Renal pelvis (tissue), 4 donors: ENCODE results near the gene HLA-DOB. TPM values are rescaled to one million over a fixed set of nuclear protein-coding genes. Genes with fewer than 3 reads are reported as not detected.
"Not testable (repeated sequence)": the region's sequence is repeated elsewhere in the genome, so short reads cannot be mapped to it uniquely, and the experiment has no call there.

Experiments used
- DNase-seq: peaks from one replicate; pipeline ENCODE4 v3.0.0-alpha.2; 2013
- polyA plus RNA-seq, 3 donors: library from polyadenylated mRNA; unstranded; fragments of 120-200 nt; gene quantifications; one replicate each; pipeline ENCODE4 v1.2.1, GENCODE V29; 2013; ENCODE audit not compliant: insufficient read length in 3 of 3

The HLA-DOB gene
- polyA plus RNA-seq, 3 donors, result 0.17 to 0.31 (median 0.18) TPM

DNA sequence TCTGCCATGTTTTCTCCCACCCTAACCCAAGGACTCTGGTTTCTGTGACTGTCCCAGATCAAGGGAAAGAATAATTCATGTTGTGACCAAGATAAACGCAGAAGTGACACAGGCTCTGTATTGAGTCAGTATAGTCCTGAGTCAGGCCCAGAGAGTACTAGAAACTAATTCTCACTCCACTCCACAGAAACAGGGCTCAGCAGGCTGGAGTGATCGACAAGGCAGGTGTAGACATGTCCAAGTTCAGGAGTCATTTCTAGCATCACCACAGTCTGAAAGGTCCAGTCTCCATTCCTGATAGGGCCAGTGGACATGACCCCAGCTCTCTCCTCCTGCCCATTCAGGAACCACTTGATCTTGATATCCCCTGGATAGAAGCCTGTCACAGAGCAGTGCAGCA, 2.7 kb downstream of the HLA-DOB start:
- DNase-seq, result no peak

DNA sequence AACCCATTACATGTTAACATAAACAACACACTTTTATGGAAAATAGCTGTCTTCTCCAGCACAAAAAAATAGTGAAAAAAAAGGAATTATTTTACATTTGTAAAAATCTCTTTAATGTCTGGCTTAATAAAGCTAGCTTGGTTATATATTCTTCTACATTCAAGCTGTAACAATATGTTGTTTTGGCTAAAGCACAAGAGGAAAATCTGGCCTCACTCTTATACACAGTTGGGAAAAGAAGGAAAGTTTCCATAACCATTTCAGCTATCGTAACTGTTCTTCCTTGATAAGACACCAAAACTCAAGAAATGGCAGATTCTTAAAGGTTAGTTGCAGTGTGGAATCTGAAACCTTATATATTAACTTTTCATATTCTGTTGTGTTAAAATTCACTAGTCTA, 7.6 kb downstream of the HLA-DOB start:
- DNase-seq, result no peak

DNA sequence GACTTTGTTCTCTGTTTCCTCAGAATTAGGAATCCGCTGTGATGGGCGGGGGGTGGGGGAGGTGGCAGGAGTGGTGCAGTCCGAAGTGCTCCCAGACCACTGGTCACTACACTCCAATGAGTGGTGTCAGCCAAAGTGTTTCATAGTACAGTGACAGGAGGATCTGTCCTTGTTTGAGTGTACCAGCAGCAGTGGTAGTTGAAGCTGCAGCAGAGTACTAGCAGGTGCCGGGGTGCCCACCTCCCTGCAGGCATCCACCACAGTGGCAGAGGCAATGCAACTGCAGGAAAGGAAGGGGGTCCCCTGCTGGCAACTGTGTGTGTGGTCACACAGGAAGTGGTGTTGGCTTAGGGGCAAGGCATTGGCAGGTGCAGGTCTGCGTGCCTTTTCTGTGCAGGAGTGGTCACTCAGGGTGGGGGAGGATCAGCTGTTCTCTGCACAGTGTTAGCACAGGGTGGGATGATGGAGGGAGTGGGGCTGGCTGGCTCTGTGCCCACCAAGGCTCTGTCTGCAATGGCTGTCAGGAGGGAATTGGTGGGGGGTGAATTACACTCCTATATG, 9.7 kb downstream of the HLA-DOB start:
- no peak for DNase-seq

DNA sequence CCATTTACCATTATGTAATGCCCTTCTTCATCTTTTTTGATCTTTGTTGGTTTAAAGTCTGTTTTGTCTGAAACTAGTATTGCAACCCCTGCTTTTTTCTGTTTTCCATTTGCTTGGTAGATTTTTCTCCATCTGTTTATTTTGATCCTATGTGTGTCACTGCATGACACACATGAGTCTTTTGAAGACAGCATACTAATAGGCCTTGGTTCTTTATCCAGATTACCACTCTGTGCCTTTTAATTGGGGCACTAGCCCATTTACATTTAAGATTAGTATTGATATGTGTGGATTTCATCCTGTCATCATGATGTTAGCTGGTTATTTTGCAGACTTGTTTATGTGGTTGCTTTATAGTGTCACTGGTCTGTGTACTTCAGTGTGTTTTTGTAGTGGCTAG, 11.4 kb downstream of the HLA-DOB start:
- DNase-seq, result not testable (repeated sequence)

DNA sequence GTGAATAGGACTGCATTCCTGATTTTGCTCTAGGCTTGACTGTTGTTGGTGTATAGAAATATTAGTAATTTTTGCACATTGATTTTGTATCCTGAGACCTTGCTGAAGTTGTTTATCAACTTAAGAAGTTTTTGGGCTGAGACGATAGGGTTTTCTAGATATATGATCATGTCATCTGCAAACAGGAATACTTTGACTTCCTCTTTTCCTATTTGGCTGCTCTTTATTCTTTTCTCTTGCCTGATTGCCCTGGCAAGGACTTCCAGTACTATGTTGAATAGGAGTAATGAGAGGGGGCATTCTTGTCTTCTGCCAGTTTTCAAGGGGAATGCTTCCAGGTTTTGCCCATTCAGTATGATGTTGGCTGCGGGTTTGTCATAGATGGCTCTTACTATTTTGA, 13.4 kb downstream of the HLA-DOB start:
- no peak for DNase-seq

DNA sequence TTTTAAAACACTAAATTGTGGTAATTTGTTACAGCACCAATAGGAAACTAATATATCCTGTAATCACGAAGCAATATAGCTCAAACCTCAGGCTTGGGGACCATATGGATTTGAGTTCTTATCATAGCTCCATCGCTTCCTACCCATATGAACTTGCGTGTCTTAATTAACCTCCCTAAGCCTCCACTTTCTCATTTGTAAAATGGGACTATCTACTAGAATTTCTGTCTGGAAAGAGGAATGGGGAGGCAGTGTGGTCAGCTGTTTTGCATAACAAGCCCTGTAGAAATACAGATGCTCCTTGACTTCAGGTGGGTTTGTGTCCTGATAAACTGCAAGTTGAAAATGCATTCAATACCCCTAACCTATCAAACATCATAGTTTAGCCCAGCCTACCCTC, 17.1 kb downstream of the HLA-DOB start:
- no peak for DNase-seq

DNA sequence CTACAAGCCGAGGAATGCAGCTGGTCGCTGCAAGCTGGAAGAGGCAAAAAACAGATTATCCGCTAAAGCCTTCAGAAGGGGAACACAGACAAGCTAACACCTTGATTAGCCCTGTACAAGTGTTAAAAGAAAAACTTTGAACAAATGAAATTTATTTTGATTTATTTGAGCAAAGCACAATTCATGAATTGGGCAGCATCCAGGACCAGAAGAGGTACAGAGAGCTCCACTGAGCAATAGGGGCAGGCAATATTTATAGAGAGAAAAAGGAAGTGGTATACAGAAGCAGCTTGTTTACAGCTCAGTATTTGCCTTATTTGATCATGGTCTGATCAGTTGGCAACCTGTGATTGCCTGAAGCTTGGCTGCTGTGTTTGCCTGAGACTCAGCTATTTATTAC, 17.6 kb downstream of the HLA-DOB start:
- no peak for DNase-seq

DNA sequence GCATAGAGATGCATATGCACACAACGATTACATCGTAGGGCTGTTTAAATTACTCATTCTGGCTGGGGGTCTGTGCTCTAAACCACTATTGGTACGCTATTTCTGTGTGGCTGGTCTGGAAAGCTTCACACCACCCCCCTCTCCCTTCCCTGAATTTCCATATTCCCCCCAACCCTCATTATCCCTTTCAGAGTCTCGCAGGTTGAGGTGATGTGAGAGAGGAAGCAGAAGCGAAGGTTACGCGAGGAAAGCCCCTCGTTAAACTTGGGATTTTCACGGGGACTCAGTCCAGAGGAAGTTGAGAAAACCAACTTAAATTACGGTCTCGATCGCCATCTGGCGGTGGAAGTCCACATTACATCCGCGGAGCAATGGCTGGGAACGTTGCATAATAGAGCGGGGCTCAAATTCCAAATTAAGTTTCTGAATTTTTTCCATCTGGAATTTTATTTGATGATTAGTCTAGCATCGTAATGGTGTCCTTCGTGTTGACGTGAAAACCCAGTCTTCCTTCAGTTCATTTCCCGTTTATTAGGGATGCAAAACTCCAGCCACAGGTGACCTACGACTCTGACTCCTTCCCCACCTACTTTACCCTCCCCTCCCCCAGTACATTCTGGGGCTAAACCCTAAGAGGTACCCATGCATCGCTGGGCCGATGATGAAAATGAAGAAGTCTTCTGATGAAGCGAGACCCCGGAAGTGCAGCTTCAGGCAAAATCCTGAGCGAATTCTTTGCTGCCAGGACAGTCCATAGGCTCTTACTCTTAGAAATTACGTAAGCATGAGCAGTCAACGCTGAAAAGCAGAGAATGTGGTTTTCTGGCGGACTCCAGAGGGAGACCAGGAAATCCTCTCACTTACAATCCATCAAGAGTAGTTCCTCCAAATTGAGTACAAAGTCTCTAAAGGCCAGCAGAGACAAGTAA, 19.7 kb downstream of the HLA-DOB start:
- peak; percentile 70 for DNase-seq

DNA sequence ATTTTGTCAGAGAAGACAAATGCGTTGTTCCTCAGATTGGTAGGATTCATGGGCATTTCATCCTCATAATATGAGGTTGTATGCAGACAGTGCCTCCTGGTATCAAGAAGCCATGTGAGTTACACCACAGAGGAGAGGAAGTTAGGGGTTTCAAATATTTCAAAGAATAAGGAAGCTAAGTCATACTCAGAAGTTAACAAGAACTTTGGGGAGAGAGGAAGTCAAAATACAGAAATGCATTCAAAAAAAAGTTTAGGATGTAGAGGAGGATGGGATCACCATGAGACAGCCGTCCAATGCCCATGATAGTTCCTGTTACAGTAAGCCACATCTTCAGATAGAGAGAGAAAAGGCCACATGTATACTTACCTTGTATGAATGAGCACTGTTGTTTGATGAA, 22.3 kb downstream of the HLA-DOB start:
- no peak for DNase-seq

DNA sequence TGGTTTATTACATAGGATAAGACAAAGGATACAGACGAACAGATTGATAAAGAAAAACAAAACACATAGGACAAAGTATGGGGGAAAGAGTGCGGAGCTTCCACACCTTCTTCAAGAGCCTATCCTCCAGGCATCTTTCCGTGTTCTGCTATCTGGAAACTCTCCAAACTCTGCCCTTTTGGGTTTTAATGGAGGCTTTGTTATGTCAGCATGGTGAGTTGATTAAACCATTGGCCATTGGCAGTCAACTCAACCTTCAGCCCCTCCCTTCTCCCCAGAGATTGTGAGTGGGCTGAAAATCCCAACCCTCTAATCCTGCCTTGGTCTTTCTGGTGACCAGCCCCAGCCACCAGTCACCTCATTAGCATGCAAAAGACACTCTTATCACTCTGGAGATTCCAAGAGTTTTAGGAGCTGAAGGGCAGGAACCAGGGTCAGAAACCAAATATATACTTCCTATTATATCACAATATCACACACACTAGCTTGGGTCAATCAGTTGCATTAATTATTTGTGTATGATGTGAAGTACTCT, 23.8 kb downstream of the HLA-DOB start:
- no peak for DNase-seq

DNA sequence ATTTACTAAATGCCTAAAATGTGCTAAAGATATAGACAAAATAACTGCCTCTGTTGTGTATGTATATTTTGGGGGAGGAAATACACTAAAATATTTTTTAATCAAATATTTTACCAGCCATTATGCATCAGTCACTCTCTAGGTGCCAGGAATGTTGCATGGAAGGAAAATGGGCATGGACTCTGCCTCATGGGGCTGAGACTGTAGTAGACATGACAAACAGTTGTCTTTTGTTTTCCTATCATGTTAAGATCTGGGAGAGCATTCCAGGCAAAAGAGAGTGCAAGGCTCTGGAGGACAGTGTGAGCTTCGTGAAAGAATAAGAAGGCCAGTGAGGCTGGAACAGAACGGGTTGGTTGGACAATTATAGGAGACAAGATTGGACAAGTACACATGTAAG, 26.5 kb downstream of the HLA-DOB start:
- no peak for DNase-seq

DNA sequence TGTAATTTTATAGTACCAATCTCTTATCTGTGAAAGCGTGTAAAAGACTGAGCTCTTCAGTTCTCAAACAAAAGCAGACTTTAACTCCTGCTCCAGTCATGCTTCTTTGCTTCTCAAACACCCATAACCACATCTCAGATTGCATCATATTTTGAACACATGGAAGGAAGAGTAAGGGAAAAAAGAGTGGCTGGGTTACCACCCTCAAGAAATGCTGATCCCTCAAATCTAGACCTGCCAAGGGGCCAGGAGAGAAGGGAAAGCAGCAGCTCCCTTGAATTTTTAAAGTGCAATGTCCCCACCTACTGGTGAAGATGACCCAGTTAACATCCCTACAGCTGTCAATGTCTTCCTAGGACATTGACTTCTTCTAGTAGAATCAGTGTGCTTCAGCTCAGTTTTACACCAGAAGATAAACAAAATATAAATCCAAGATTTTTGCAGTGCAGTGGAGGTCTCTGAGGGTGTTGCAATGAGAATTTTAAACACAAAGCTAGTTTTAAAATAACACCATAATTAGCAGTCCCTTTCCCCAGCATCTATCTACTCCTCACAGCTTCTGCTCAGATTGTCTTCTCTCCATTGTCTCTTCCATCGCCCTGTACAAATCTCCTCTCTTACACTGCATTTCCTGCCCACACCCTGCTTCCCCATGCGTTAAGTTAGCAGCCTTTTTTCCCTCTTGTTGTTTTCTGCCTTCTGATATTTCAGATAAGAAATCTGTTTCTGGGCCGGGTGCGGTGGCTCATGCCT, 30.8 kb downstream of the HLA-DOB start:
- peak; percentile 53 for DNase-seq

DNA sequence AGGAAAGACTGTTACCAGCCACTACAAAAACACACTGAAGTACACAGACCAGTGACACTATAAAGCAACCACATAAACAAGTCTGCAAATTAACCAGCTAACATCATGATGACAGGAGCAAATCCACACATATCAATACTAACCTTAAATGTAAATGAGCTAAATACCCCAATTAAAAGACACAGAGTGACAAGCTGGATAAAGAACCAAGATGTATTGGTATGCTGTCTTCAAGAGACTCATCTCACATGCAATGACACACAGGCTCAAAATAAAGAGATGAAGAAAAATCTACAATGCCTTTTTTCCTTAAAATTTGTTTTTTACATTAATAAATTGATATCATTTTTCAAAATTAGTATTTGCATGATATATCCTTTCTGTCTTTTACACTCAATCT, 33.9 kb downstream of the HLA-DOB start:
- not testable (repeated sequence) for DNase-seq

DNA sequence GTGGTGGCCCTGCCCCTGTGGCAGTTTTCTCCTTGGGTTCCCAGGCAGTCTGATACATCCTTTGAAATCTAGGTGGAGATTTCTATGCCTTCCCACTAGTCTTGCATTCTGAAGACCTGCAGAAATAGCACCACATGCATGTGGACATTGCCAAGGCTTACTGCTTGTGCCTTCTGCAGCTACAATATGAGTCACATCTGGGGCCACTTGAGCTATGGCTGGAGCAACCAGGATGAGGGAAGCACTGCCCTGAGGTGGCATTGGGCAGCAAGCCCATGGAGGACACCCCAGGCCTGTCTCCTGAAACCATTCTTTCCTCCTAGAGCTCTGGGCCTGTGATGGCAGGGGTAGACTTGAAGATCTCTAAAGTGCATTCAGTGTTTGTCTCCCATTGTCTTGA, 37.8 kb downstream of the HLA-DOB start:
- DNase-seq, result no peak

DNA sequence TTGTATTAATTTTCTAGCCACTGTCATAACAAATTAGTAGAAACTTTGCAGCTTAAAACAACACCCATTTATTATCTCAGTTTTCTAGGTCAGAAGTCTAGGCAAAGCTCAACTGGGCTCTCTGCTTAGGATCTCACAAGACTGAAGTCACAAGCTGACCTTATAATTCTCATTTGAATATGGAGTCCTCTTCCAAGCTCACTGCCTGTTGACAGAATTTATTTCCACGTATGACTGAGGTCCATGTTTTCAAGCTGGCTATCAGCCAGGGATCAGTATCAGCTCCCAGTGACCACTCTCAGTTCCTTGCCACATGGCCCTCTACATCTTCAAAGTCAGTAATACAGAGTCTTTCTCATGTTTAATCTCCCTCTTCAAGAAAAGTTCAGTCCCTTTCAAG, 41.7 kb downstream of the HLA-DOB start:
- no peak for DNase-seq

DNA sequence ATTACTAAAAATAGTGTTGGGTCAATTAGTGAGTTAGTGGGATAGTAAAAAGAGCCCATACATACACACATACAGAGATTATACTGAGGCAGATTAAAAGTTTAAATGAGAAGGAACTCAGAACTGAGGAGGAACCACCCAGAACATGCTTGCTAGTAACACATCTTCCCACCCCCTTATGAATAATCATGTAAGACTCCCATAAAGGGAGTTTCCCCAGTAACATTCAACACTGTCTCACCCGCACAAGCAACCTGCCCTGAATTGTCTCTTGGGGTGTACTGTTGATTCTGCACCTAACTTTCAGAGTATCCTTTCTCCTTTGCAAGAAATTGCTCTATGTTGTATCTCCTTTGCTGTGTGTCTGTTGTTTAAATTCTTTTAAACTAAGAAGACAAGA, 42.4 kb downstream of the HLA-DOB start:
- DNase-seq, result no peak

DNA sequence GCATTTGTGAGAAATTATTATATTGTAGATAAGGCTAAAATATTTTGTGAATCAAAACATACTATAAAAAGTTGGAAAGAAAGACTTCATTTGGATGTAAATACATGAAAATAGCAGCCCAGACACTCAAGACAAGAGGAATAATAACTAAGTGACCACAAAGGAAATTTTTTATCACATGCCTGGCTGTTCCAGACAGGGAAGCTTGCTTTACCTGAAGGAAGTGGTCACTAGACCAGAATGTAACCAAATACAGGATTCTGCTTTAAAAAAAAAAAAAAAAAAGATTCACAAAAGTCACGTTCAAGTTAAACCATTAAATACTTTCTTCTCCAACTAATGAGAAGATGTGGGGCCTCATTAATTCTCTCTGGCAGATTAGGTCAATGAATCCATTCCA, 44.1 kb downstream of the HLA-DOB start:
- DNase-seq, result no peak

DNA sequence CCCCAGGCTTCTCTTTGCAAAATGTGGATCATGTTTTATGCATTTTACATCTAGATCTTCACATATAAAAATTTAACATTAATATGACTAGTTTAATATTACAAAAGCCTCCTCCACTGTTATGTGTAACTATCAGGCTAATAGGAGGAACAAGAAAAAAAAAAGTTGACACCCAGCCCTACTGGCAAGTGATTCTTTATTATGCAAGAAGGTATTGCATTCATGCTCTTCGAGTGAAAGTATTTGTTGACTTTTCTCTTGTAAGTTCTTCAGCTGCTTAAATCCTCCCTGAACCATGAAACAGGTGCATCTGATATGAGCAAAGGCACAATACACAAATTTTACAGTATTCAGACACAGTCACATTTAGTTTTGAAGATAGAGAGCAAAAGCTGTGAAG, 52.8 kb downstream of the HLA-DOB start:
- DNase-seq, result no peak

DNA sequence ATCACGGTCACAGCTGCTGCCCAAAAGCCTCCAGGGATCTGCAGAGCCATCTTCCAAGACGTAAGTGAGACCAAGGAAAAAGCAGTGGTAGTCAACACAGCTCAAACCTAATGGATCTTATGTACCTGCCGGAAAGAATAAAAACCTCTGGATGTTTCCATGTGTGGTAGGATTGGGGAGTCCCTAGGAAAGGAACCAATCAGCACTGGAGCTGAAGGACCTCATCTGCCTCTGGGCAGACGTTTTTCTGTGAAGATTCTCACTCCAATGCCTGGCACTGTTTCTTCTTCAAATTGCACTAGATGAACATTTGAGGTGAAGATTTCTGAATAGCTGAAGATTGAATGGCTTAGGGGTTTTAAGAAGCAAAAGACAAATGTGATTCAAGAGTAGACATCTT, 53.4 kb downstream of the HLA-DOB start, which contains the start of gene HLA-DQB2:
TSS of gene HLA-DQB2 (minus strand) at position 112 of the 400 bp plus-strand sequence. CDS start at position 50, 62 bp downstream.
- DNase-seq, result no peak
